ENCODE data around the gene CASP10.
"Not testable (repeated sequence)": the region's sequence is repeated elsewhere in the genome, so short reads cannot be mapped to it uniquely, and the experiment has no call there.

Gene CASP10

GRCh38 chr2:201234663-201235135 is 51.8 kb downstream of the CASP10 start:
- no peak for DNase-seq

DNA sequence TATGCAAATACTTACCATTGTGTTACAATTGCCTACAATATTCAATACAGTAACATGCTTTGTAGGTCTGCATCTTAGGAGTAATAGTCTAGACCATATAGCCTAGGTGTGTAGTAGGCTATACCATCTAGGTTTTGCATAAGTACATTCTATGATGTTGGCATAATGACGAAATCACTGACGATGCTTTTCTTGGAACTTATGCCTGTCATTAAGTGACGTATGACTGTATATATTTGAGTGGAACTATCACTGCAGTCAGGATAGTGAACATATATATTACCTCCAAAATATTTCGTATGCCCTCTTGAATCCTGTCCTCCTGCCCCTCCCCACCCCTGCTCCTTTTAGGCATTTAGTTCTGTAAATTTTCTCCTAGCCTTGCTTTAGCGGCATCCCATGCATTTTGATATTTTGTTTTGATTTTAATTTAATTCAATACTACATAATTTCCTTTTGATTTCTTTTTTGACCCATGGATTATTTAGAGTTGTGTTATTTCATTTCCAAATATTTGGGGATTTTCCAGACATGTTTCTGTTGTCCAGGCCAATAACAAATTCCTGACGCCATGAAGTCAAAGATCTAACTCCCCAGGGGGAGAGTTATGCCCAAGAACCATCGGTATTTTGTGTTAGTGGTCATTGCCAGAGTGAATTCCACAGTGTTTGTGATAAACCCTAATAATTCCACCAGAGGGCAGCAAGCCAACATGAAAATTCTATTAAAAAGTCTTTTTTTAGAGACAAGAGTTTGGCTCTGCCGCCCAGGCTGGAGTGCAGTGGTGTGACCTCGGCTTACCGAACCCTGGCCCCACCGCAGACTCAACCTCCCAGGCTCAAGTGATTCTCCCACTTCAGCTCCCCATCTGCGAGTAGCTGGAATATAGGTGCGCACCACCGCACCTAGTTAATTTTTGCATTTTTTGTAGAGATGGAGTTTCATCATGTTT is 53.2 kb downstream of the CASP10 start:
- no peak for DNase-seq

DNA sequence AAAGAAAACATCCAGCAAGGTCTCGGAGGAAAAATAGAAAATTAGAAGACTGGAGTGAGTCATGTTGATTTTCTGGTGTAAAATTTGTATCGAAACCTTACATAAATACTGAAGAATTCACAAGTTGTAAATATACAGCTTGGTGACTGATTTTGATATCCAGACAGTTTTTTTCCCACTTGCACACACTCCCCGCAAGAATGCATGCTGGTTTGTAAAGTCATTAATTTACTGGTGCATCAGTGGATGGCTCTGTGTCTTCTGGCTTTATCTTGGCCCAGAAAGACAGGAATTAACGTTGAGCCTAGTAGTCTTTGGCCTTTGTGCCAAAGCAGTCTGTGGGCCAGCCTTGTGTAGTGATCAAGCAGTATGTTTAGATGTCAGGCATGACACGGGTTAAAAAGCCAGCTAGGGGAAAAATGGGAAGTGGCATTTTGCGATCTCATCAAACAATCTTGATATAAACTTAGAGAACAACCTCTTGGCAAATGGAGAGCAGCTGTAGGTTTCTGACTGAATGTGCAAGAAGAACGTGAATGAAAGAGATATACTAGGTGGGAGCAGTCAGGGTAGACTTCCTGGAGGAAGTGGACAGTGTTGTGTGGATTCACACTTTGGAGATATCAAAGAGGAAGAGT is 54.7 kb downstream of the CASP10 start:
- DNase-seq: no peak

DNA sequence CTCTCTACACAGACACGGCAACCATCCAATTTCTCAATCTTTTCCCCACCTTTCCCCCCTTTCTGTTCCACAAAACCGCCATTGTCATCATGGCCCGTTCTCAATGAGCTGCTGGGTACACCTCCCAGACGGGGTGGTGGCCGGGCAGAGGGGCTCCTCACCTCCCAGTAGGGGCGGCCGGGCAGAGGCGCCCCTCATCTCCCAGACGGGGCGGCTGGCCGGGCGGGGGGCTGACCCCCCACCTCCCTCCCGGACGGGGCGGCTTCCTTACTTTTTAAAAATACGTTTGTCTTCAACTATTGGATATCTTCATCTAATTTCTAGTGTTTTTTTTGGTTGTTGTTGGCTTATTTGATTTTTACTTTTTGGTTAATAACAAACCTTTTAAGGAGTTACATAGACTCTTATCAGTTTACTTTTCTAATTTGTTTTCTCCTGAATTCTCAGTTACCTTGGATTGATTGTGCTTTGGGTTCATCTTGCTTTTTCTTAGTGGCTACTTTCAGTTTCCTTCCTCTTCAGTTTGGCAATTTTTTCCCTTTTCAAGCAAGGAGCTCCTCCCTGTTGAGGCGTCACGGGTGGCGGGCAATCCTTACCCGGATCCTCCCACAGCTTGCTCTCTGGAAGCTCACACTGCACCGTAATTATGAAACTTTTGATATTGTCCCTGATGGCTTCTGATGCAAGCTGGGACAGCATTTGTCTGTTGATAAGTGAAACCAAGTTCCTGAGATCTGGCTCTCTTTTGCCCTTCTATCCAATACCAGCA is 56.4 kb downstream of the CASP10 start:
- not testable (repeated sequence) for DNase-seq

DNA sequence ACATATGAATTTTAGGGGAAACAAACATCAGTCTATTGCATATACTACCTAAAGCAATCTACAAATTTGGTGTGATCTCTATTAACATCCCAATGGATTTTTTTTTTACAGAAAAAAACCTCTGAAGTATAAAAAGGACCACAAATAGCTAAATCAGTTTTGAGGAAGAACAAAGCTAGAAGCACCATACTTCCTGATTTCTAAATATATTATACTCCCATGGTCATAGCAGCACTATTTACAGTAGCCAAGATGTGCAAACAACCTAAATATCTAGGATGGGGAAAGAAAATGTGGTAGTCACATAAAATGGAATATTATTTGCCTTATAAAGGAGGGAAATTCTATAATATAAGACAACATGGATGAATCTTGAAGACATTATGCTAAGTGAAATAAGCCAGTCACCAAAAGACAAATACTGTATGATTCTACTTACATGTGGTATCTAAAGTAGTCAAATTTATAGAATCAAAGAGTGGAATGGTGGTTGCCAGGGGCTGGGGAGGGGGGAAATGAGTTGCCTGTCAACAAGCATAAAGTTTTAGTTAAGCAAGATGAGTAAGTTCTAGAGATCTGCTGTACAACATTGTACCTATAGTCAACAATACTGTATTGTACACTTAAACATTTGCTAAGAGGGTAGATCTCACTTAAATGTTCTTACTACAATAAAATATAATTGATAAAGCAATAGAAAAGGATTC is 59.8 kb downstream of the CASP10 start:
- no peak for DNase-seq

GRCh38 chr2:201244829-201245228 is 61.9 kb downstream of the CASP10 start:
- DNase-seq: no peak

- DNase-seq: no peak
Measured at GRCh38 chr2:201246280-201246679, 63.3 kb downstream of the CASP10 start.

- DNase-seq: no peak
Measured at GRCh38 chr2:201248288-201248844, 65.4 kb downstream of the CASP10 start.

DNA sequence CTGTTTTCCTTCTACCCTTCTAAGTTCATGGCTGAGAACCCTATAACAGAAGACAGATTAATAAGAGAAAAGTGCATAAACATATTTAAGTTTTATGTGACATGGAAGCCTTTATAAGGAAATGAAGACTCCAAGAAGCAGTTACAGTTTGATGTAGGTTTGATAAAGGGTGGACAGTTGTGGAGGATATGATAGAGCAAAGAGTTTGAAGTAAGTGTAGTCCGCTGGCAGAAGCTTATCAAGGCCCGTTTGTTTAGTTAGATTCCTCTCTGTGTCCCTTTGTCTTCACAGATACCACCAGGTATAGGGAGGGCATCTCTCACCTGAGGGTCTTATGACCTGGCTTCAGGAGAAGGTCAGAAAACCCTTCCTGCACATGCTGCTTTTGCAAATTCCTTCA is 66.9 kb downstream of the CASP10 start:
- DNase-seq: no peak

DNA sequence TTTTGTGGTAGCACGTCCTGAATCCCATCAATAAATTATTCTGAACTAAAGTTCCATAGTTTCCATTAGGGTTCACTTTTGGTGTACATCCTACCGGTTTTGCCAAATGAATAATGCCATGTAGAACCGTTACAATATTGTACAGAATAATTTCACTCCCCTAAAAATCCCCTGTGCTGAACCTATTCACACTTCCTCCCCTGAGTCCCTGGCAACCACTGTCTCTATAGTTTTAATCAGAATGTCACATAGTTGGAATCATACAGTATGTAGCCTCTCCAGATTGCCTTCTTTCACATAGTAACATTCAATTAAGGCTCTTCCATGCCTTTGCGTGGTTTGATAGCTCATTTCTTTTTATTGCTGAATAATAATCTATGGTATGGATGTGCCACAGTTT is 67.8 kb downstream of the CASP10 start:
- no peak for DNase-seq

DNA sequence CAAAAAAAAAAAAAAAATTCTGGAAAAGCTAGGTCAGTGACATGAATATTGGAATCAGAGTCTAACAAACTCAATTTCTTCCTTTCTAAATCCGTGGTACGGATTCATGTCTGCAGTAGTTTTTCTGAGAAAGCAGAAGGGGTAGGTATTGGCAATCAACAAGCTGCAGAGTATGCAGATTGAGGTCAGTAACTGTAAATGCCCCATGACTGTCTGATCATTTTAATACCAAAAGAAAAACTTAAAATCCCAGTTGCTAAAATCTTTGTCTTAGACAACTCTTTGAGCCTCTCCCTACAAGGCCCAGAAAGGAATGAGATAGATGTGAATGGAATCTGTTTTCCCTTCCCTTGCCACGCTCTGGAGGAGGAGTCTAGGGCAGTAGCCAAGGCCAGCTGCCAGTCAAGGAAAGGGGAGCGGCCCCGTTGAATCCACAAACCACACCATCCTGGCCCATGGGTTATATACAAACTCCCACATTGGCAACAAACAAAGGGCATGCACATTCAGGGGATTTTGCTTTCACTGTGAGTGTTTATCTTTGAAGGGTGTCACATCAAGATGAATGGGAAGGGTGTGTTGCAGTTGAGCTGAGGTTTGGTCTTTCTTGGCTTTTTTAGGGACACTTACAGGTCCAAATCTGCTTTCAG is 71.3 kb downstream of the CASP10 start:
- DNase-seq: no peak

DNA sequence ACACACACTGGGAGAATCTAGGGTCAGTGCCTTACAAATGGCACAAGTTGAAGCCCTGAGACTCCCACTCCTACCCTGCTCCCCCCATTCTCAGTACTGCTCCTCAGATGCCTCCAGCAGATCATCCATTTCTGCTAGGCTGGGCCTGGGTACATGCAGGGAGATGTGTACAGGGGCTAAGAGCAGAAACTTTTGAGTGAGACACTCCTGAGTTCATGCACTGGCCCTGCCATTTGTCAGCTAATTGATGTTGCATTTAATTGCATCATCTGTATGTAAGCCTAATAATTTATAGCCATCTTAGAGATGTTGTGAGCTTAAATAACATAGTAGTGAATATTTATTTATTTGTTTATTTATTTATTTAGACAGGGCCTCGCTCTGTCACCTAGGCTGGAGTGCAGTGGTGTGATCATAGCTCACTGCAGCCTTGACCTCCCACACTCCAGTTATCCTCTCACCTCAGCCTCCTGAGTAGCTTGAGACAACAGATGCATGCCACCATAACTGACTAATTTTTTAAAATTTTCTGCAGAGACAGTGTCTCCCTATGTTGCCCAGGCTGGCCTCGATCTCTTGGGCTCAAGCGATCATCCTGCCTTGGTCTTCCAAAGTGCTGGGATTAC is 72.6 kb downstream of the CASP10 start:
- no peak for DNase-seq

- DNase-seq: no peak
Measured at GRCh38 chr2:201256082-201256481, 73.1 kb downstream of the CASP10 start.

DNA sequence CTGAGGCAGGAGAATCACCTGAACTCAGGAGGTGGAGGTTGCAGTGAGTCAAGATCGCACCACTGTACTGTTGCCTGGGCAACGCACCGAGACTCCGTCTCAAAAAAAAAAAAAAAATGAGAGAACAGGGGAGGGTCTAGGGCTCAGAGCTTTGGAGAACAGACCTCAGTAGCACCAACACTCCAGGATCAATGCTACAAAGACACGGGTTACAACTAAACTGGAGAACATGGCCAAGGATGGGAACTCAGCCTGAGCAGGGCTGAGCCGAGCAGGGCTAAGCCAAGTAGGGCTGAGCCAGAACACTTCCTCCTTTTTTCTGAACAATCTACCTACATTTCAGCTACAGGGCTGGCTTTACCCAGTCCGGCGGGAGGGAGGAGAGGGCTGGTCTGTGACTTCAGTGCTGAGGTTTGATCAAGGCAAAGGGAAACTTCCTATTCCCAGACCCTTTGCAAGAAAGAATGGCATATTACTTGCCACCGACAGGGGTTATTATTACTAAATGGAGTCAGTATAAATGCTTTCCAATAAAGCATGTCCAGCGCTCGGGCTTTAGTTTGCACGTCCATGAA is 74.5 kb downstream of the CASP10 start:
- no peak for DNase-seq

- DNase-seq: no peak
Measured at GRCh38 chr2:201257956-201258665, 75.2 kb downstream of the CASP10 start.

GRCh38 chr2:201258666-201259615 is 76.0 kb downstream of the CASP10 start:
- DNase-seq: no peak

DNA sequence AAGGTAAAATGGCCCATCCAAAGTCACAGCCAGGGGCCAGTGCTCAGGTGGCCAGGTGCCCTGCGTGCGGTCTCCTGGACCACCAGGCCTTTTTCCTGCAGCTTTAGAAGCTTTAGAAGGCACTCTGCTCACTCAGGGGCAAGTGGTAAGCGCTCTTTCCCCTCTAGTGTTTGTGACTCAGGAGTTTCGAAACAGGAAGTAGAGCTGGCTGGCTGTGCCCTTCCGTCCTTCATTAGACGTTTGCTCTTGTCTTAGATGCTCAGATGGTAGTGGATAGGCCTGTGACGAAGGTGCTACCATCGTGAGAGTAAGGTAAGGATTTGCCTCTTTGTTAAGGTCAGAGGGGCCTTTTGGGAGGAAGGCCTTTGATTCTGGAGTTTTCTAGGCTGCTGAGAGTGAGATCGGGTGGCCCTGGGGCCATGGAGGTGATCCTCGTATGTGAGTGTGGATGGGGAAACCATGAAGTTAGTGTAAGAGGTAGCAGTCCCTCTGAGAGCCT is 77.4 kb downstream of the CASP10 start, which contains the start of gene CASP8:
CASP8 (plus strand) TSS at position 235 of the 499 bp plus-strand sequence. CDS start 5,951 bp downstream, outside the sequence.
- no peak for DNase-seq

- DNase-seq: no peak
Measured at GRCh38 chr2:201261471-201261870, 78.5 kb downstream of the CASP10 start.

GRCh38 chr2:201261906-201262305 is 79.0 kb downstream of the CASP10 start:
- DNase-seq: no peak

Data from NCI-H1092 (cell line).